H9 (cell line): ENCODE data around the gene EFNA1. TPM values are rescaled to one million over a fixed set of nuclear protein-coding genes. Genes with fewer than 3 reads are reported as not detected.
A peak's percentile ranks its signal among the peaks of the same experiment; 100 is the strongest.

Experiments used
- DNase-seq: peaks from one replicate; pipeline ENCODE4 v3.0.0-alpha.2; 2017
- H2AFZ ChIP-seq: one replicate; pipeline ENCODE4 v1.6.1; 2013; ENCODE audit warnings: mild to moderate bottlenecking, low read length, control low read depth, moderate library complexity
- H2AK5ac ChIP-seq: 2 replicates; pipeline ENCODE4 v1.6.1; 2013; ENCODE audit warnings: low read length, control low read depth, mixed read lengths; ENCODE audit not compliant: insufficient read length
- H2BK120ac ChIP-seq: one replicate; pipeline ENCODE4 v1.6.1; 2013; ENCODE audit warnings: low read depth, mild to moderate bottlenecking, low read length, control low read depth, inconsistent platforms; ENCODE audit not compliant: poor library complexity, severe bottlenecking
- H2BK12ac ChIP-seq: 2 replicates; pipeline ENCODE4 v1.6.1; 2013; ENCODE audit warnings: low read length, control low read depth, mixed read lengths, low read depth; ENCODE audit not compliant: insufficient read length
- H2BK15ac ChIP-seq: 2 replicates; pipeline ENCODE4 v1.6.1; 2013; ENCODE audit warnings: low read depth, low read length, control low read depth
- H2BK20ac ChIP-seq: one replicate; pipeline ENCODE4 v1.6.1; 2013; ENCODE audit warnings: low read depth, mild to moderate bottlenecking, low read length, control low read depth, inconsistent platforms; ENCODE audit not compliant: poor library complexity, severe bottlenecking
- H2BK5ac ChIP-seq: 2 replicates; pipeline ENCODE4 v1.6.1; 2013; ENCODE audit warnings: low read length, control low read depth, mixed read lengths; ENCODE audit not compliant: insufficient read length
- H3K14ac ChIP-seq: 2 replicates; pipeline ENCODE4 v1.6.1; 2013; ENCODE audit warnings: low read length, control low read depth; ENCODE audit not compliant: insufficient read depth
- H3K18ac ChIP-seq: 2 replicates; pipeline ENCODE4 v1.6.1; 2013; ENCODE audit warnings: low read depth, mild to moderate bottlenecking, mixed read lengths, low read length, control low read depth; ENCODE audit not compliant: insufficient read length
- H3K23ac ChIP-seq: 2 replicates; pipeline ENCODE4 v1.6.1; 2013; ENCODE audit warnings: low read length, control low read depth, mixed read lengths, low read depth; ENCODE audit not compliant: insufficient read length
- H3K23me2 ChIP-seq: 2 replicates; pipeline ENCODE4 v1.6.1; 2013; ENCODE audit warnings: low read depth, mild to moderate bottlenecking, mixed read lengths, low read length, control low read depth; ENCODE audit not compliant: insufficient read length, poor library complexity, severe bottlenecking
- H3K27ac ChIP-seq: 2 replicates; pipeline ENCODE4 v1.5.1; 2013; ENCODE audit warnings: low read length, control low read depth, mixed read lengths, low read depth; ENCODE audit not compliant: insufficient read length
- H3K27me3 ChIP-seq: 2 replicates; pipeline ENCODE4 v1.6.1; 2013; ENCODE audit warnings: low read length, control low read depth, inconsistent platforms; ENCODE audit not compliant: insufficient read depth
- H3K4ac ChIP-seq: 2 replicates; pipeline ENCODE4 v1.6.1; 2013; ENCODE audit warnings: low read depth, mild to moderate bottlenecking, control low read depth, inconsistent platforms, low read length, moderate library complexity
- H3K4me1 ChIP-seq: 2 replicates; pipeline ENCODE4 v1.6.1; 2013; ENCODE audit warnings: low read length, control low read depth, inconsistent platforms; ENCODE audit not compliant: insufficient read depth
- H3K4me2 ChIP-seq: 2 replicates; pipeline ENCODE4 v1.6.1; 2013; ENCODE audit warnings: low read length, control low read depth, mixed read lengths; ENCODE audit not compliant: insufficient read length, insufficient read depth
- H3K56ac ChIP-seq: 2 replicates; pipeline ENCODE4 v1.6.1; 2013; ENCODE audit warnings: low read depth, mild to moderate bottlenecking, mixed read lengths, low read length, control low read depth; ENCODE audit not compliant: insufficient read length
- H3K79me1 ChIP-seq: 2 replicates; pipeline ENCODE4 v1.6.1; 2013; ENCODE audit warnings: low read depth, mild to moderate bottlenecking, moderate library complexity, low read length, control low read depth, inconsistent platforms; ENCODE audit not compliant: insufficient read depth, poor library complexity, severe bottlenecking
- H3K79me2 ChIP-seq: 2 replicates; pipeline ENCODE4 v1.6.1; 2013; ENCODE audit warnings: low read length, control low read depth, inconsistent platforms; ENCODE audit not compliant: insufficient read depth
- H3K9ac ChIP-seq: 2 replicates; pipeline ENCODE4 v1.6.1; 2013; ENCODE audit warnings: low read length, control low read depth, mixed read lengths; ENCODE audit not compliant: insufficient read length; ENCODE audit errors: extremely low read depth
- H3K9me3 ChIP-seq: one replicate; pipeline ENCODE4 v1.6.1; 2013; ENCODE audit warnings: low read depth, low read length, inconsistent platforms; ENCODE audit not compliant: control insufficient read depth
- H3T11ph ChIP-seq: one replicate; pipeline ENCODE4 v1.6.1; 2013; ENCODE audit warnings: mild to moderate bottlenecking, low read length, control low read depth, inconsistent platforms
- H4K20me1 ChIP-seq: one replicate; pipeline ENCODE4 v1.6.1; 2013; ENCODE audit not compliant: control insufficient read depth, insufficient read length, insufficient read depth
- H4K5ac ChIP-seq: 2 replicates; pipeline ENCODE4 v1.6.1; 2013; ENCODE audit warnings: low read depth, mild to moderate bottlenecking, mixed read lengths, low read length, control low read depth; ENCODE audit not compliant: insufficient read length
- H4K8ac ChIP-seq: replicated peaks from 2 replicates; pipeline ENCODE4 v1.6.1; 2013; ENCODE audit warnings: low read length, control low read depth, mixed read lengths, low read depth; ENCODE audit not compliant: insufficient read length
- H4K91ac ChIP-seq: 2 replicates; pipeline ENCODE4 v1.6.1; 2013; ENCODE audit warnings: low read depth, mild to moderate bottlenecking, moderate library complexity, mixed read lengths, low read length, control low read depth; ENCODE audit not compliant: insufficient read length
- H3K27ac Mint-ChIP-seq, 3 experiments: 2 replicates in 2 of 3; 3 replicates in 1 of 3; pipeline ENCODE4 v1.8.0; 2020 to 2021; ENCODE audit warnings: mixed read lengths in 3 of 3, mild to moderate bottlenecking in 1 of 3, moderate library complexity in 1 of 3
- H3K27me3 Mint-ChIP-seq: 2 replicates; pipeline ENCODE4 v1.8.0; 2021; ENCODE audit warnings: low read depth, mild to moderate bottlenecking, moderate library complexity, mixed read lengths
- H3K36me3 Mint-ChIP-seq, 3 experiments: 2 replicates in 2 of 3; 3 replicates in 1 of 3; pipeline ENCODE4 v1.8.0; 2020 to 2021; ENCODE audit warnings: low read depth in 3 of 3, mixed read lengths in 3 of 3; ENCODE audit not compliant: insufficient read depth in 1 of 3
- H3K4me1 Mint-ChIP-seq, 2 experiments: 2 replicates each; pipeline ENCODE4 v1.8.0; 2020; ENCODE audit warnings: mixed read lengths in 2 of 2
- H3K4me3 Mint-ChIP-seq, 2 experiments: 2 replicates in 1 of 2; 3 replicates in 1 of 2; pipeline ENCODE4 v1.8.0; 2020 to 2021; ENCODE audit warnings: mild to moderate bottlenecking in 2 of 2, mixed read lengths in 2 of 2, moderate library complexity in 1 of 2
- H3K9me3 Mint-ChIP-seq, 2 experiments: 2 replicates in 1 of 2; 3 replicates in 1 of 2; pipeline ENCODE4 v1.8.0; 2020; ENCODE audit warnings: mild to moderate bottlenecking in 2 of 2, mixed read lengths in 2 of 2, moderate library complexity in 1 of 2
- WGBS: extraction: QIAGEN DNeasy Blood & Tissue Kit; methylation state at CpG from one replicate; pipeline ENCODE4 v1.1.7; 2013; ENCODE audit warnings: missing lambda C conversion rate, low lambda C conversion rate, mixed read lengths; ENCODE audit not compliant: insufficient read length; ENCODE audit errors: extremely low coverage; 5-methylcytosine and 5-hydroxymethylcytosine counted together
- total RNA-seq: library from RNA; stranded (reverse); gene quantifications from 2 replicates; pipeline ENCODE4 v1.2.1, GENCODE V29; 2021
- TF ChIP-seq, protein P1 (sequence below): fragments of 200-600 bp; sonication (generic); conservative IDR thresholded peaks from 3 replicates; pipeline ENCODE4 v1.8.0; 2021; ENCODE audit warnings: antibody characterized with exemption, mild to moderate bottlenecking

EFNA1 gene
- total RNA-seq, 1 experiment from 2014 or later = 1.4 TPM

GRCh38 chr1:155127967-155128754 lies 485 bp downstream of the EFNA1 start:
- H3K9me3 Mint-ChIP-seq = no peaks in the 10 kb centered on the region; a peak in 1 of 5 replicates
- no peak overlapping the region; a peak in 1 of 7 replicates for H3K27ac Mint-ChIP-seq
- H3K27me3 Mint-ChIP-seq = peaks cover 86% of the 10 kb centered on the region
- Histone ChIP-seq H2BK12ac (no peak overlapping the region), H3K4ac (no peak overlapping the region), H3K27me3 (peaks cover 34% of the 10 kb centered on the region; the same call in 1 of the 2 replicates), H3K23ac (no peak overlapping the region), H4K8ac (no peak overlapping the region), H2AK5ac (no peak overlapping the region), H2BK20ac (no peak overlapping the region), H3K9me3 (no peaks in the 10 kb centered on the region), H2BK120ac (no peak overlapping the region), H4K5ac (no peak overlapping the region), H3K27ac (no peak overlapping the region), H4K20me1 (peaks cover 2% of the 10 kb centered on the region), H3K9ac (no peak overlapping the region), H4K91ac (no peak overlapping the region), H2AFZ (no peak overlapping the region), H3T11ph (no peak overlapping the region), H3K79me2 (no peaks in the 10 kb centered on the region), H3K79me1 (no peaks in the 10 kb centered on the region), H3K56ac (no peak overlapping the region), H3K4me2 (peak overlapping the region; percentile 92), H3K23me2 (peaks cover 27% of the 10 kb centered on the region), H3K4me1 (no peaks in the 10 kb centered on the region; the same call in 1 of the 2 replicates), H3K14ac (no peak overlapping the region), H2BK15ac (no peak overlapping the region), H2BK5ac (no peak overlapping the region), H3K18ac (no peak overlapping the region)
- WGBS = no CpG with 5 or more reads among the region's 17 CpGs
- no peak for DNase-seq
- peaks cover 50 to 64% of the 10 kb centered on the region in 2 experiments for H3K4me1 Mint-ChIP-seq
- H3K36me3 Mint-ChIP-seq = peaks cover 2 to 12% (median 5%) of the 10 kb centered on the region in 3 experiments; a peak in 6 of 7 replicates
- peak overlapping the region; percentile 55 to 82 for H3K4me3 Mint-ChIP-seq
- TF ChIP-seq, protein P1, sequence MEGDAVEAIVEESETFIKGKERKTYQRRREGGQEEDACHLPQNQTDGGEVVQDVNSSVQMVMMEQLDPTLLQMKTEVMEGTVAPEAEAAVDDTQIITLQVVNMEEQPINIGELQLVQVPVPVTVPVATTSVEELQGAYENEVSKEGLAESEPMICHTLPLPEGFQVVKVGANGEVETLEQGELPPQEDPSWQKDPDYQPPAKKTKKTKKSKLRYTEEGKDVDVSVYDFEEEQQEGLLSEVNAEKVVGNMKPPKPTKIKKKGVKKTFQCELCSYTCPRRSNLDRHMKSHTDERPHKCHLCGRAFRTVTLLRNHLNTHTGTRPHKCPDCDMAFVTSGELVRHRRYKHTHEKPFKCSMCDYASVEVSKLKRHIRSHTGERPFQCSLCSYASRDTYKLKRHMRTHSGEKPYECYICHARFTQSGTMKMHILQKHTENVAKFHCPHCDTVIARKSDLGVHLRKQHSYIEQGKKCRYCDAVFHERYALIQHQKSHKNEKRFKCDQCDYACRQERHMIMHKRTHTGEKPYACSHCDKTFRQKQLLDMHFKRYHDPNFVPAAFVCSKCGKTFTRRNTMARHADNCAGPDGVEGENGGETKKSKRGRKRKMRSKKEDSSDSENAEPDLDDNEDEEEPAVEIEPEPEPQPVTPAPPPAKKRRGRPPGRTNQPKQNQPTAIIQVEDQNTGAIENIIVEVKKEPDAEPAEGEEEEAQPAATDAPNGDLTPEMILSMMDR = no peak
